Spleen (tissue), 11 donors: ENCODE measurements around the gene EHBP1L1. TPM values are rescaled to one million over a fixed set of nuclear protein-coding genes. Genes with fewer than 3 reads are reported as not detected.

Source experiments
- DNase-seq: peaks from one replicate; pipeline ENCODE4 v3.0.0-alpha.2; 2020
- H3K27ac ChIP-seq, 8 donors: fragments of 200-600 bp; sonication (generic) in 7 of 8; 1 replicate in 4 of 8; 2 replicates in 4 of 8; pipeline versions ENCODE4 v1.5.0 to v1.8.0; 2016 to 2021; ENCODE audit warnings: inconsistent platforms in 4 of 8, mild to moderate bottlenecking in 4 of 8, moderate library complexity in 1 of 8
- H3K27me3 ChIP-seq, 7 donors: fragments of 200-600 bp; sonication (generic) in 6 of 7; replicated peaks in 1 of 7; 1 replicate in 4 of 7; 2 replicates in 3 of 7; pipeline versions ENCODE4 v1.5.0 to v1.8.0; 2016 to 2021; ENCODE audit warnings: inconsistent platforms in 3 of 7, mild to moderate bottlenecking in 1 of 7
- H3K36me3 ChIP-seq, 6 donors: fragments of 200-600 bp; sonication (generic) in 5 of 6; 1 replicate in 4 of 6; 2 replicates in 2 of 6; pipeline versions ENCODE4 v1.5.0 to v1.8.0; 2016 to 2021; ENCODE audit warnings: inconsistent platforms in 2 of 6
- H3K4me1 ChIP-seq, 6 donors: fragments of 200-600 bp; sonication (generic) in 5 of 6; 1 replicate in 3 of 6; 2 replicates in 3 of 6; pipeline versions ENCODE4 v1.5.0 to v1.8.0; 2016 to 2021; ENCODE audit warnings: inconsistent platforms in 3 of 6
- H3K4me3 ChIP-seq, 8 donors: fragments of 200-600 bp; sonication (generic) in 7 of 8; 1 replicate in 4 of 8; 2 replicates in 4 of 8; pipeline versions ENCODE4 v1.5.0 to v1.8.0; 2016 to 2021; ENCODE audit warnings: inconsistent platforms in 4 of 8, mild to moderate bottlenecking in 4 of 8, moderate library complexity in 2 of 8
- H3K9me3 ChIP-seq, 8 donors: fragments of 200-600 bp; sonication (generic) in 7 of 8; 1 replicate in 4 of 8; 2 replicates in 4 of 8; pipeline versions ENCODE4 v1.5.0 to v1.8.0; 2016 to 2021; ENCODE audit warnings: inconsistent platforms in 4 of 8
- POLR2A ChIP-seq, 3 donors: fragments of 450-650 bp; IDR thresholded peaks; one replicate each; pipeline ENCODE4 v1.5.1; 2017; ENCODE audit warnings: antibody characterized with exemption in 3 of 3, mild to moderate bottlenecking in 1 of 3
- POLR2AphosphoS5 ChIP-seq, 3 donors: sonication (generic); formaldehyde crosslinking; IDR thresholded peaks; one replicate each; pipeline ENCODE4 v1.5.1; 2017; ENCODE audit warnings: antibody characterized with exemption in 3 of 3
- WGBS, 5 donors: extraction: QIAGEN DNeasy Blood & Tissue Kit in 3 of 5; methylation state at CpG; one replicate each; pipeline versions ENCODE4 v1.1.5 to v1.1.7; 2013 to 2018; 5-methylcytosine and 5-hydroxymethylcytosine counted together
- intact Hi-C: fragments of 100-400 bp; cut with DNase I; formaldehyde crosslinking; loops from one replicate; pipeline ENCODE4 v1.15.0; 2023; ENCODE audit warnings: low total_unique reads
- polyA plus RNA-seq, 3 donors: library from polyadenylated mRNA; stranded (reverse); fragments of 200-250 nt; gene quantifications; one replicate each; pipeline ENCODE4 v1.2.1, GENCODE V29; 2013
- total RNA-seq, 7 donors: library from RNA; depleted of rRNA in 3 of 7; stranded (reverse); fragments of >200 nt in 3 of 7; fragmentation: NEBNext Ultra II Directional in 4 of 7; extraction: Animal tissue kit (Norgen Biotek cat#: 25700) in 4 of 7; gene quantifications; one replicate each; pipeline versions ENCODE4 v1.1.0 to v1.2.1, GENCODE V29; 2016 to 2021
- TF ChIP-seq, protein P1 (sequence below), 11 experiments: fragments of 200-600 bp in 7 of 11; fragments of 450-650 bp in 4 of 11; sonication (generic) in 4 of 11; IDR thresholded peaks in 8 of 11; conservative IDR thresholded peaks in 3 of 11; 1 replicate in 7 of 11; 2 replicates in 4 of 11; pipeline versions ENCODE4 v1.4.0 to v1.8.0; 2016 to 2021; ENCODE audit warnings: antibody characterized with exemption in 11 of 11, inconsistent platforms in 4 of 11, mild to moderate bottlenecking in 1 of 11
- donor health status: healthy with polysubstance abuse.
- donor health status: DM: no; HTN: no; CAD: no; lungs with moderate emphysema.
- donor health status: DM: no; HTN: no; CAD: no.
- donor health status: Bipolar disorder and iron deficiency.
- donor health status: healthy.
- donor health status: DM: no; HTN: no; CAD: no.
- donor health status: DM: yes; HTN: yes; CAD: no.

EHBP1L1 gene
- total and polyA plus RNA-seq, 10 donors, result 44.3 to 365 (median 215) TPM

DNA sequence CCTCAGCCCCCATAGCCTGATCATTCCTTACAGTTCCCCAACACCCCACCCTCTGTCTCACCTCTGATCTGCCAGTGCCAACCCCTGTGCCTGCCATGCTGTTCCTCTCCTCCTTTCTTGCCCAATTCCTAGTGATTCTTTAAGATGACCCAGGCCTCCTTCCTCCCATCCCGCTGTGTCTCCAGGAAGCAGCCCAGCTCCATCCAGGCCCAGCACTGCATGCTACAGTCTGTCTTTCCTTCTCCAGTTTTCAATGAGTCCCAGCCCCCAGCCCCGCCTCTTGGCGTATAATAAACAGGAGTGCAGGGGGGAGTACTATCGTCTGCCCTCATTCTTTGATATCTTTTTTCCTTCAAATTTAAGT, 30.0 kb upstream of the EHBP1L1 start:
- Histone ChIP-seq H3K36me3 (peaks cover 0 to 7% (median 0%) of the 10 kb centered on the region in 6 donors), H3K4me3 (peak overlapping the region in 5 of 8 donors; percentile 34 to 66 (median 43)), H3K27me3 (no peaks in the 10 kb centered on the region), H3K27ac (peak overlapping the region; percentile 59 to 89 (median 80)), H3K9me3 (no peaks in the 10 kb centered on the region), H3K4me1 (peaks cover 10 to 58% (median 48%) of the 10 kb centered on the region in 6 donors)
- WGBS, 5 donors, result 44 to 59% (median 51%) methylated on average over 4 of the region's 4 CpGs
- intact Hi-C loops, result no loop called here
- peak; percentile 77 for DNase-seq
- TF ChIP-seq, protein P1, sequence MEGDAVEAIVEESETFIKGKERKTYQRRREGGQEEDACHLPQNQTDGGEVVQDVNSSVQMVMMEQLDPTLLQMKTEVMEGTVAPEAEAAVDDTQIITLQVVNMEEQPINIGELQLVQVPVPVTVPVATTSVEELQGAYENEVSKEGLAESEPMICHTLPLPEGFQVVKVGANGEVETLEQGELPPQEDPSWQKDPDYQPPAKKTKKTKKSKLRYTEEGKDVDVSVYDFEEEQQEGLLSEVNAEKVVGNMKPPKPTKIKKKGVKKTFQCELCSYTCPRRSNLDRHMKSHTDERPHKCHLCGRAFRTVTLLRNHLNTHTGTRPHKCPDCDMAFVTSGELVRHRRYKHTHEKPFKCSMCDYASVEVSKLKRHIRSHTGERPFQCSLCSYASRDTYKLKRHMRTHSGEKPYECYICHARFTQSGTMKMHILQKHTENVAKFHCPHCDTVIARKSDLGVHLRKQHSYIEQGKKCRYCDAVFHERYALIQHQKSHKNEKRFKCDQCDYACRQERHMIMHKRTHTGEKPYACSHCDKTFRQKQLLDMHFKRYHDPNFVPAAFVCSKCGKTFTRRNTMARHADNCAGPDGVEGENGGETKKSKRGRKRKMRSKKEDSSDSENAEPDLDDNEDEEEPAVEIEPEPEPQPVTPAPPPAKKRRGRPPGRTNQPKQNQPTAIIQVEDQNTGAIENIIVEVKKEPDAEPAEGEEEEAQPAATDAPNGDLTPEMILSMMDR (IDR thresholded peaks at IDR 0.05 in 8 of 11, conservative IDR thresholded peaks at IDR 0.05 in 3 of 11), result no peak
- TF ChIP-seq POLR2A (IDR thresholded peaks at IDR 0.05) (no peak), POLR2AphosphoS5 (IDR thresholded peaks at IDR 0.05) (no peak)

DNA sequence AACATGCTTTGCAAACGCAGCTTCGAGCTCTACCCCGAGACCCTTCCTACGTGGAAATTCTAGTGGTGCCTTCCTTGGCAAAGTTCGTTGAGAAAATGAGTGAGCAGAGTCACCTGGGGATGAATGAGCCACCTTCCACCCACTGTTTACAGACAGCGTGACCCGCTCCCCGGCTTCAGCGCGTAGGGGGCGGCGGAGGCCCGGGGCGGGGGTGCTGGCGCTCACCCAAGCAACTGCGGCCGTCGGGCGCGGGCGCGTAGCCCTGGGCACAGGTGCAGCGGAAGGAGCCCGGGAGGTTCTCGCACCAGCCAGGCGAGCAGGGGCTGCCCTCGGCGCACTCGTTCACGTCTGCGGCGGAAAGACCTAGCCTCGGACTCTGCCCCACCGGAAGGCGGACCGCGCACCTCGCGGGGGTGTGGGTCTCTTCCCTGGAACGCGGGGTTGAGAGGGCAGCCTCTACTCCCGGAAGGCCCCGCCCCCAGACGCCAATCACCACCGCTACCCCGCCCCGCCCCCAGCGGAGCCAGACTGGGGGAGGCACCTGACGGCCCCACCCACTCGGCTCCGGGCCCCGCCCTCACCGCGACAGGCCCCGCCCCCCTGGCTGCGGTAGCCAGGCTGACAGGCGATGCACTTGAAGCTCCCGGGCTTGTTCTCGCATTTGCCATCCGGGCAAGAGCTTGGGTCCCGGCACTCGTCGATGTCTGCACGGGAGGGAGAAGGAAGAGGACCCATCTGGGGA, 29.5 kb upstream of the EHBP1L1 start:
- intact Hi-C loops, result no loop called here
- Histone ChIP-seq H3K4me3 (peak overlapping the region in 7 of 8 donors; percentile 25 to 66 (median 36)), H3K9me3 (no peaks in the 10 kb centered on the region), H3K27ac (peak overlapping the region; percentile 59 to 89 (median 80)), H3K4me1 (peaks cover 11 to 58% (median 46%) of the 10 kb centered on the region in 6 donors), H3K36me3 (peaks cover 0 to 7% (median 0%) of the 10 kb centered on the region in 6 donors), H3K27me3 (no peaks in the 10 kb centered on the region)
- 14 to 40% (median 25%) methylated on average over 29 to 64 of the region's 64 CpGs for WGBS, 5 donors
- peak; percentile 99 for DNase-seq
- peak; percentile 82 to 91 (median 86) for TF ChIP-seq POLR2AphosphoS5 (IDR thresholded peaks at IDR 0.05)
- TF ChIP-seq POLR2A (IDR thresholded peaks at IDR 0.05), result no peak
- TF ChIP-seq, protein P1 (IDR thresholded peaks at IDR 0.05 in 8 of 11, conservative IDR thresholded peaks at IDR 0.05 in 3 of 11), result peak in 2 of 11 experiments; percentile 15 to 42

DNA sequence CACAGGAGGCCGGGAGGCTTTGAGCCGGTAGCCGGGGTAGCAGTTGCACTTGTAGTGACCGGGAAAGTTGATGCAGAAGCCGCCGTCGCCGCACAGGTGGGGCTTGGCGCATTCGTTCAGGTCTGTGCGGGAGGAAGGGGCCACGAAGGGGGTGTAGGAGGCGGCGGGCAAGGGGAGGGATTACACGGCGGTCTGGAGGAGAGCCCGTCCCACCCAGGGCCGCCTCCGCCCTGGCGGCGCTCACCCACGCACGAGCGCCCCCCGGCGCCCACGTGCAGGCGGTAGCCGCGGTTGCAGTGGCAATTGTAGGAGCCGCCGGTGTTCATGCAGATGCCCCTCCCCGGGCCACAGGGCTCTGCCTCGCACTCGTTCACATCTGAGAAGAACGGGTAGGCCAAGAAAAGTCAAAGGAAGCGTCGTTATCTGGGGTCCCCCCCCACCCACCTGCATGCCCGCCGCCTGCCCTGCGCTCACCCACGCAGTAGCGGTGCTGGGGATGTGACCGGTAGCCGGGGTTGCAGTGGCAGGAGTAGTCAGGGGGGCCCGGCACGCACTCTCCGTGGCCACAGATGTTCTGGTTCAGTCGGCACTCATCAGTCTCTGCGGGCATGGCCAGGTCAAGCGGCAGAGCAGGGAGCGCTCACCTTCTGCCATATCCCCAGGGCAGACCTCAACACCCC, 28.3 kb upstream of the EHBP1L1 start:
- intact Hi-C loops, result no loop called here
- Histone ChIP-seq H3K36me3 (peaks cover 0 to 7% (median 0%) of the 10 kb centered on the region in 6 donors), H3K27me3 (no peaks in the 10 kb centered on the region), H3K27ac (peak overlapping the region in 5 of 8 donors; percentile 75 to 89 (median 83)), H3K9me3 (no peaks in the 10 kb centered on the region), H3K4me1 (peaks cover 21 to 64% (median 51%) of the 10 kb centered on the region in 6 donors), H3K4me3 (peak overlapping the region in 2 of 8 donors; percentile 36 to 66)
- 80 to 86% (median 81%) methylated on average over 47 to 52 of the region's 52 CpGs for WGBS, 5 donors
- DNase-seq, result peak; percentile 87
- TF ChIP-seq, protein P1 (IDR thresholded peaks at IDR 0.05 in 8 of 11, conservative IDR thresholded peaks at IDR 0.05 in 3 of 11), result peak in 1 of 11 experiments; percentile 16
- TF ChIP-seq POLR2AphosphoS5 (IDR thresholded peaks at IDR 0.05) (no peak), POLR2A (IDR thresholded peaks at IDR 0.05) (no peak)

DNA sequence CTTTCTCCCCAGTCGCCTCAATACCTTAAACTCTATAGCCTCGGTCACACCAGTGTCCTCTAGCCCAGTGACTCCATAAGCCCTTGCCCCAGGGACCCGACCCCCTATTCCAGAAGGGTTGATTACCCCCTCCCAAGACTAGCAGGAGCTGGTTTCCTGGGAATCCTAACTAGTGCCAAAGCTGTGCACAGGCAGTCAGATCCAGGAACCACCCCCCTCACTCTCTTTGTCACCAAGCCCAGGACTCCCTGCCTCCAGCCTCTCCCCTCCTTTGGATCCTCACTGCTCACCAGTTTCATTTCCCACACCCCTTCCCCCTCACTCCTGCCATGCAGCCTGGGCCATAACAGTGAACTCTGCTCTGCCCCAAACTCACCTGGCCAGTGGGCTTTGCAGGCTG, 27.5 kb upstream of the EHBP1L1 start:
- Histone ChIP-seq H3K27me3 (no peaks in the 10 kb centered on the region), H3K27ac (peak overlapping the region in 3 of 8 donors; percentile 82 to 89 (median 85)), H3K4me3 (no peak overlapping the region), H3K36me3 (peaks cover 0 to 7% (median 0%) of the 10 kb centered on the region in 6 donors), H3K9me3 (no peaks in the 10 kb centered on the region), H3K4me1 (peaks cover 29 to 72% (median 59%) of the 10 kb centered on the region in 6 donors)
- intact Hi-C loops, result no loop called here
- 89 to 95% (median 89%) methylated on average over 3 of the region's 3 CpGs for WGBS, 5 donors
- TF ChIP-seq, protein P1 (IDR thresholded peaks at IDR 0.05 in 8 of 11, conservative IDR thresholded peaks at IDR 0.05 in 3 of 11), result no peak
- TF ChIP-seq POLR2A (IDR thresholded peaks at IDR 0.05) (no peak), POLR2AphosphoS5 (IDR thresholded peaks at IDR 0.05) (no peak)
- DNase-seq, result no peak
